GM19467 (cell line): ENCODE measurements around the gene HNRNPA2B1.
"Not testable (repeated sequence)": the region's sequence is repeated elsewhere in the genome, so short reads cannot be mapped to it uniquely, and the experiment has no call there.

Experiments used
- ATAC-seq: cut with Tn5 transposase; IDR thresholded peaks from one replicate; pipeline ENCODE4 v1.9.1; 2021; ENCODE audit warnings: mild to moderate bottlenecking, moderate library complexity; ENCODE audit not compliant: unreplicated experiment

Gene HNRNPA2B1

DNA sequence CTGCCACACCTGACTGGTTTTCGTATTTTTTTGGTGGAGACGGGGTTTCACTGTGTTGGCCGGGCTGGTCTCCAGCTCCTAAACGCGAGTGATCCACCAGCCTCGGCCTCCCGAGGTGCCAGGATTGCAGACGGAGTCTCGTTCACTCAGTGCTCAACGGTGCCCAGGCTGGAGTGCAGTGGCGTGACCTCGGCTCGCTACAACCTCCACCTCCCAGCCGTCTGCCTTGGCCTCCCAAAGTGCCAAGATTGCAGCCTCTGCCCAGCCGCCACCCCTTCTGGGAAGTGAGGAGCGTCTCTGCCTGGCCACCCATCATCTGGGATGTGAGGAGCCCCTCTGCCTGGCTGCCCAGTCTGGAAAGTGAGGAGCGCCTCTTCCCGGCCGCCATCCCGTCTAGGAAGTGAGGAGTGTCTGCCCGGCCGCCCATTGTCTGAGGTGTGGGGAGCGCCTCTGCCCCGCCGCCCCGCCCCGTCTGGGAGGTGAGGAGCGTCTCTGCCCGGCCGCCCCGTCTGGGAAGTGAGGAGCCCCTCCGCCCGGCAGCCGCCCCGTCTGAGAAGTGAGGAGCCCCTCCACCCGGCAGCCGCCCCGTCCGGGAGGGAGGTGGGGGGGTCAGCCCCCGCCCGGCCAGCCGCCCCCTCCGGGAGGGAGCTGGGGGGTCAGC is 52.8 kb downstream of the HNRNPA2B1 start:
- ATAC-seq = not testable (repeated sequence)

DNA sequence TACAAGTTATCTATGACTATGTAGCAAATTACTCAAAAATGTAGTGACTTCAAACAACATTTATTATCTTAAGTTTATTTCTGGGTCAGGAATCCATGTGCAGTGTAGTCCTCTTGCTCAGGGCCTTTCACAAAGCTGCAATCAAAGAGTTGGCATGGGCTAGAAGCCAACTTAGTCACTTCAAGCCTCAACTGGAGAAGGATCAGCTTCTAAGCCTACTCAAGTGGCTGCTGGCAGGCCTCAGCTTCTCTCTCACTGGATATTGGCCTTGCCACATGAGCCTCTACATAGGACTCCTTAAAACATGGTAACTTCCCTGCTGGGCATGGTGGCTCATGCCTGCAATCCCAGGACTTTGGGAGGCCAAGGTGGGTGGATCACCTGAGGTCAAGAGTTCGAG is 53.5 kb downstream of the HNRNPA2B1 start:
- ATAC-seq = no peak

DNA sequence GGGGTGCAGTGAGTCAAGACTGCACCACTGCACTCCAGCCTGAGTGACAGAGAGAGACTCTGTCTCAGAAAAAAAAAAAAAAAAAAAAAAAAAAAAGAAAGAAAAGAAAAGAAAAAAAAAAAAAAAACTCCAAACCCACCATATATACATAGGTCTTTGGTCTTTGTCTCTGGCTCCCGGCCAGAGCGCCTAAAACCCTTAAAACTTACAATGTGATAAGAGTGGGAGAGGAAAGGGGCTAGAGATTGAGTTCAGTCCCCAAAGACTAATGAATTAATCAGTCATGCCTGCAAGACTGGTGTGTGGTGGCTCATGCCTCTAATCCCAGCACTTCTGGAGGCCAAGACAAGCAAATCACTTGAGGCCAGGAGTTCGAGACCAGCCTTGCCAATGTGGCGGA is 55.3 kb downstream of the HNRNPA2B1 start:
- no peak for ATAC-seq

DNA sequence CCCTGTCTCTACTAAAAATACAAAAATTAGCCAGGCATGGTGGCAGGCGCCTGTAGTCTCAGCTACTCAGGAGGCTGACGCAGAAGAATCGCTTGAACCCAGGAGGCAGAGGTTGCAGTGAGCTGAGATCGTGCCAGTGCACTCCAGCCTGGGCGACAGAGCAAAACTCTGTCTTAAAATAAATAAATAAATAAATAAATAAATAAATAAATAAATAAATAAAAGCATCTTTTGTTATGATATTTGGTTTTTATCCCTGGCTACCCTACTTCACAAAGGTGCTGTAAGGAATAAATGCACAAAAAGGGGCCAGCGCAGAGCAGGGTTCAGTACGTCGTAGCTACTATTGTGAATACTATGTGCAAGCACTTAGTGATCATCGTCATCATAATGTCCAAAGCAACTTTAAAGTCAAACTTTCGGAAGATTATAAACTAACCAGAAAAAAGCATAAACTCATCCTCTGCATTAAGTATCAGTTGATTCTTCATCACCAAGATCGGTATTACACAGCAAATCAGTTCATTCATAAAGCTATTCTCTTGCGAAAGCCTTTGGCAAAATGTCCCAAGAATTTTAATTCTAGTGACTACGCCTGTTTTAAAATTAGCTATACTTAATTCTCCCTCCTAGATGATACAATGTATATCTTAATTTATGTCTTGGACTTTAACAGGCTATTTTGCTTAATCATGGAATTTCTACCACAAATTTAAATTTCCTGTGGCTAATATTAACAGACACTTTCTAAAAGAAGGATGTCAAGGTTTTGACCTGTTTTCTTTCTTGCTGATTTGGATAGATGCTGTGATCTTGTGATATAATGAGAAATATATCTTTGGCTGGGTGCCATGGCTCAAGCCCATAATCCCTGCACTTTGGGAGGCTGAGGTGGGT is 56.1 kb downstream of the HNRNPA2B1 start:
- no peak for ATAC-seq

DNA sequence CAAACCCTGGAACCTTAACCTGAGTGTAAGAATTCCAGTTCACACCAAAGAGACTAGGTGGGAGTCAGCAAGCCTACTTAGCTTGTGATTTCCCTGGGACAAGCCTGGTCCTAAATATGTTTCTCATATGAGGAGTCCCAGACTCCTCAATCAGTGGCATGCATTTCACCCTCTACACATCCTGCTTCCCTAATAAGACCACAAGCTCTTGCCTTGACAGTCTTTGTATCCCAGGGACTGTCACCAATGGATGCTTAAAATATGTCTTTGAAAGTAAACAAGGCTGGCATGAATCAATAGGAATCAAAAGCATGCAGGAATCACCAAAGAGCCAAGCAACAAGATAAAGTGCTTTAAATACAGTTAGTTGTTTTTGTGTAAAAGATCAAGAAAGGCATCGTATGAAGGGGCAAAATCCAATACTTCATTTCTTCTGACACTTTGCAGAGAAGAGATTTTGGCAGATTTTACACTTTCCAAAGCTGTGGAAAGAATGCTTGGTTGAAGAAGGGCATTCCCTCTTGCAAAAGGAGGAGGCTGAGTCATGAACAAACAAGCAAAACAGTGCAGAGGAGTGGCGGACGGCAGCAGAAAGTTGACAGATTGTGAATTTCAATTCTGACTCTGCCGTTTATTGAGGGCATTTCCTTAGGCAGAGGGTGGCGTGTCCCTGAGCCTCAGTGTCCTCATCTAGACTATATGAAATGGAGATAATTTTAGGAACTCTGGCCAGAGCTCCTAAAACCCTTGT is 57.1 kb downstream of the HNRNPA2B1 start:
- ATAC-seq = no peak

DNA sequence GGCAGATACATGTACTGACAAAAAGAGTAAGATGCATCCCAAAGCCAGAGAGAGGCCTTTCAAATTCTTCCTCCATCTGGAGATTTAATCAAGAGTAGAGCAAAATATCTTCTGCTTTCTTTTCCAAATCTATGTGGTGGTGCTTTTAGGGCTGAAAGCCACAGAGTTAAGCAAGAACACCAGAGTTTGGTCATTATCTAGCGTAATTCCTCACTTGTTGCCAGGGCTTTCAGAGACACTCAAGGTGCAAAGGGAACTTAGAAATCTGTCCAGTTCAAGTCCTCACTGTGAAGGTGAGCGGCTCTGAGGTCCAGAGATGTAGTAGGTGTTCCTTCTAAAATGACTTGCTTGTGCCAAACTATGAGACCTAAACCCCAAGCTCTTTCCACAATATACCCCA is 59.5 kb downstream of the HNRNPA2B1 start:
- no peak for ATAC-seq

DNA sequence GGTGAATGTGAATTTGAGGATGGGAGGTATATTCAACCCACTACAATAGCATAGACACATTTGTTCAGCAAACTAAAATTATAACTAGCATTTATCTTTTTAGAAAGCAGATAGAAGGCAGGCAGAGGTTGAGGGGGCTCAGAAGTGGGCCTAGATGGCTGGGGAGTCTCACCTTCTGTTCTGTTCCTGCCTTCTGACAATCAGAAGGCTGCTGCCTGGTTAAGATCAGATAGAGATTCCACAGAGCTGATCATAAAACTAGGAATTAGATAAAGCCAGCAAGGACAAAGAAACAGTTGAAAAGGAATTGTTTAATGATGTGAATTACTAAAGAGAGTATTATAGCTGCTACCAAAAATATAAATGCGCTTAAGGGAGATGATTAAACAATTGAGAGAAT is 60.2 kb downstream of the HNRNPA2B1 start:
- no peak for ATAC-seq
